CD14-positive monocyte (primary cell): Measurements from ENCODE around the gene TMEM50A. TPM values are rescaled to one million over a fixed set of nuclear protein-coding genes. Genes with fewer than 3 reads are reported as not detected.
"Not testable (repeated sequence)": the region's sequence is repeated elsewhere in the genome, so short reads cannot be mapped to it uniquely, and the experiment has no call there.

Experiments used
- DNase-seq, 3 donors: peaks; one replicate each; pipeline ENCODE4 v3.0.0-alpha.2; 2011 to 2022
- H2AFZ ChIP-seq: 2 replicates; pipeline ENCODE4 v1.6.0; 2012; ENCODE audit warnings: mild to moderate bottlenecking, low read depth, low read length, inconsistent platforms; ENCODE audit not compliant: insufficient read depth, poor library complexity, severe bottlenecking
- H3K27ac ChIP-seq, 2 donors: 1 replicate in 1 of 2; 2 replicates in 1 of 2; pipeline ENCODE4 v1.5.1; 2012 to 2013; ENCODE audit warnings: low read length in 2 of 2, control low read depth in 1 of 2, inconsistent platforms in 1 of 2, low read depth in 1 of 2, mild to moderate bottlenecking in 1 of 2
- H3K27me3 ChIP-seq, 2 donors: one replicate each; pipeline versions ENCODE4 v1.6.0 to v1.6.1; 2011 to 2013; ENCODE audit warnings: low read length in 2 of 2; ENCODE audit not compliant: control insufficient read depth in 2 of 2, insufficient read depth in 2 of 2
- H3K36me3 ChIP-seq, 2 donors: replicated peaks in 1 of 2; 1 replicate in 1 of 2; 2 replicates in 1 of 2; pipeline versions ENCODE4 v1.5.1 to v1.6.1; 2012 to 2013; ENCODE audit warnings: low read length in 2 of 2, control low read depth in 1 of 2, inconsistent platforms in 1 of 2, mild to moderate bottlenecking in 1 of 2; ENCODE audit not compliant: insufficient read depth in 2 of 2, control insufficient read depth in 1 of 2
- H3K4me1 ChIP-seq, 2 donors: 1 replicate in 1 of 2; 2 replicates in 1 of 2; pipeline versions ENCODE4 v1.5.1 to v1.6.1; 2012 to 2013; ENCODE audit warnings: low read length in 2 of 2, control low read depth in 1 of 2, inconsistent platforms in 1 of 2, mild to moderate bottlenecking in 1 of 2, moderate library complexity in 1 of 2; ENCODE audit not compliant: insufficient read depth in 2 of 2, control insufficient read depth in 1 of 2
- H3K4me2 ChIP-seq: replicated peaks from 2 replicates; pipeline ENCODE3; 2012; ENCODE audit warnings: low read length, moderate library complexity, mild to moderate bottlenecking; ENCODE audit not compliant: poor library complexity, severe bottlenecking; ENCODE audit errors: extremely low read depth
- H3K4me3 ChIP-seq, 3 experiments: fragments of 200-600 bp in 1 of 3; sonication (generic) in 1 of 3; replicated peaks in 1 of 3; 1 replicate in 2 of 3; 2 replicates in 1 of 3; pipeline ENCODE4 v1.5.1; 2011 to 2013; ENCODE audit warnings: low read length in 3 of 3, mild to moderate bottlenecking in 3 of 3, control low read depth in 2 of 3, low read depth in 2 of 3, inconsistent platforms in 1 of 3, moderate library complexity in 1 of 3
- H3K79me2 ChIP-seq: 2 replicates; pipeline ENCODE4 v1.6.0; 2012; ENCODE audit warnings: mild to moderate bottlenecking, control low read depth, inconsistent platforms, low read length, moderate library complexity; ENCODE audit not compliant: insufficient read depth
- H3K9ac ChIP-seq: 2 replicates; pipeline ENCODE4 v1.6.0; 2017; ENCODE audit warnings: low read length, mild to moderate bottlenecking; ENCODE audit not compliant: insufficient read depth, poor library complexity, severe bottlenecking
- H3K9me3 ChIP-seq, 2 donors: replicated peaks in 1 of 2; 1 replicate in 1 of 2; 2 replicates in 1 of 2; pipeline versions ENCODE4 v1.5.1 to v1.6.1; 2012 to 2013; ENCODE audit warnings: low read length in 2 of 2, control low read depth in 1 of 2; ENCODE audit not compliant: control insufficient read depth in 1 of 2, insufficient read depth in 1 of 2
- H4K20me1 ChIP-seq: 2 replicates; pipeline ENCODE4 v1.6.0; 2012; ENCODE audit warnings: mild to moderate bottlenecking, low read length, control low read depth, moderate library complexity; ENCODE audit not compliant: insufficient read depth
- H3K27ac Mint-ChIP-seq, 7 donors: one replicate each; pipeline ENCODE4 v1.8.0; 2020; ENCODE audit warnings: mild to moderate bottlenecking in 7 of 7, mixed read lengths in 7 of 7, moderate library complexity in 6 of 7, inconsistent platforms in 2 of 7
- H3K27me3 Mint-ChIP-seq, 3 donors: one replicate each; pipeline ENCODE4 v1.8.0; 2021 to 2022; ENCODE audit warnings: low read depth in 3 of 3, mild to moderate bottlenecking in 3 of 3, mixed read lengths in 3 of 3, moderate library complexity in 3 of 3, inconsistent platforms in 1 of 3
- H3K36me3 Mint-ChIP-seq, 2 donors: one replicate each; pipeline ENCODE4 v1.8.0; 2020; ENCODE audit warnings: mixed read lengths in 2 of 2, inconsistent platforms in 1 of 2, mild to moderate bottlenecking in 1 of 2
- H3K4me1 Mint-ChIP-seq: one replicate; pipeline ENCODE4 v1.8.0; 2020; ENCODE audit warnings: mild to moderate bottlenecking, mixed read lengths
- H3K4me3 Mint-ChIP-seq, 2 donors: one replicate each; pipeline ENCODE4 v1.8.0; 2020; ENCODE audit warnings: mild to moderate bottlenecking in 2 of 2, mixed read lengths in 2 of 2, moderate library complexity in 1 of 2
- H3K9me3 Mint-ChIP-seq, 7 donors: one replicate each; pipeline ENCODE4 v1.8.0; 2020 to 2022; ENCODE audit warnings: mixed read lengths in 7 of 7, mild to moderate bottlenecking in 6 of 7, moderate library complexity in 6 of 7, inconsistent platforms in 2 of 7
- WGBS: methylation state at CpG from one replicate; pipeline ENCODE4 v1.1.5; 2013; ENCODE audit warnings: missing lambda C conversion rate; ENCODE audit not compliant: insufficient coverage; 5-methylcytosine and 5-hydroxymethylcytosine counted together
- intact Hi-C, 2 donors: fragments of 100-400 bp; cut with micrococcal nuclease; formaldehyde crosslinking; loops; one replicate each; pipeline versions ENCODE4 v1.15.0 to v1.15.1; 2023
- polyA plus RNA-seq, 3 donors: library from polyadenylated mRNA; depleted of rRNA in 1 of 3; unstranded in 2 of 3; stranded (reverse) in 1 of 3; fragments of 300-500 nt in 2 of 3; fragments of >200 nt in 1 of 3; fragmentation: Illumina TruSeq in 2 of 3; gene quantifications; 1 replicate in 2 of 3; 2 replicates in 1 of 3; pipeline ENCODE4 v1.2.3, GENCODE V29; 2012 to 2021
- TF ChIP-seq, protein P1 (sequence below): fragments of 200-600 bp; IDR thresholded peaks from one replicate; pipeline ENCODE4 v1.8.0; 2022; ENCODE audit warnings: antibody characterized with exemption, mild to moderate bottlenecking

The TMEM50A gene
- polyA plus RNA-seq, 3 donors, result 61.1 to 305 (median 277) TPM

- not testable (repeated sequence) for H3K4me1 ChIP-seq, H3K4me2 ChIP-seq, H3K4me3 ChIP-seq, H3K4me1 Mint-ChIP-seq, H3K9me3 ChIP-seq, H3K27me3 Mint-ChIP-seq, H3K27me3 ChIP-seq, DNase-seq, H3K27ac Mint-ChIP-seq, H3K27ac ChIP-seq, H2AFZ ChIP-seq, H3K79me2 ChIP-seq, H4K20me1 ChIP-seq, H3K36me3 Mint-ChIP-seq, H3K36me3 ChIP-seq, H3K4me3 Mint-ChIP-seq, H3K9ac ChIP-seq, H3K9me3 Mint-ChIP-seq
- no CpG with 5 or more reads among the region's 2 CpGs for WGBS
- intact Hi-C loops, result loop anchor here in 1 of 2 donors (10.0 kb wide), 1 partner anchor 87 kb away; no protein-coding TSS in a partner anchor
Observed at GRCh38 chr1:25398079-25398478, 59.9 kb downstream of the TMEM50A start.

GRCh38 chr1:25402947-25403803 is 65.0 kb downstream of the TMEM50A start:
- H3K27ac ChIP-seq, H3K4me1 ChIP-seq, H3K9me3 ChIP-seq, H2AFZ ChIP-seq, H4K20me1 ChIP-seq, H3K36me3 ChIP-seq, H3K9me3 Mint-ChIP-seq, DNase-seq, H3K4me1 Mint-ChIP-seq, H3K27me3 Mint-ChIP-seq, H3K79me2 ChIP-seq, H3K27ac Mint-ChIP-seq, H3K27me3 ChIP-seq, intact Hi-C loops, H3K4me3 Mint-ChIP-seq, H3K4me3 ChIP-seq, H3K36me3 Mint-ChIP-seq, H3K4me2 ChIP-seq, H3K9ac ChIP-seq: not testable (repeated sequence)
- TF ChIP-seq, protein P1, sequence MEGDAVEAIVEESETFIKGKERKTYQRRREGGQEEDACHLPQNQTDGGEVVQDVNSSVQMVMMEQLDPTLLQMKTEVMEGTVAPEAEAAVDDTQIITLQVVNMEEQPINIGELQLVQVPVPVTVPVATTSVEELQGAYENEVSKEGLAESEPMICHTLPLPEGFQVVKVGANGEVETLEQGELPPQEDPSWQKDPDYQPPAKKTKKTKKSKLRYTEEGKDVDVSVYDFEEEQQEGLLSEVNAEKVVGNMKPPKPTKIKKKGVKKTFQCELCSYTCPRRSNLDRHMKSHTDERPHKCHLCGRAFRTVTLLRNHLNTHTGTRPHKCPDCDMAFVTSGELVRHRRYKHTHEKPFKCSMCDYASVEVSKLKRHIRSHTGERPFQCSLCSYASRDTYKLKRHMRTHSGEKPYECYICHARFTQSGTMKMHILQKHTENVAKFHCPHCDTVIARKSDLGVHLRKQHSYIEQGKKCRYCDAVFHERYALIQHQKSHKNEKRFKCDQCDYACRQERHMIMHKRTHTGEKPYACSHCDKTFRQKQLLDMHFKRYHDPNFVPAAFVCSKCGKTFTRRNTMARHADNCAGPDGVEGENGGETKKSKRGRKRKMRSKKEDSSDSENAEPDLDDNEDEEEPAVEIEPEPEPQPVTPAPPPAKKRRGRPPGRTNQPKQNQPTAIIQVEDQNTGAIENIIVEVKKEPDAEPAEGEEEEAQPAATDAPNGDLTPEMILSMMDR, result peak; percentile 53
- WGBS, result 0% methylated on average over 1 of the region's 8 CpGs

- H3K27ac Mint-ChIP-seq, H3K4me2 ChIP-seq, H3K4me3 Mint-ChIP-seq, H3K79me2 ChIP-seq, H3K4me1 ChIP-seq, H4K20me1 ChIP-seq, H3K27ac ChIP-seq, H3K4me3 ChIP-seq, H3K27me3 Mint-ChIP-seq, H3K36me3 Mint-ChIP-seq, intact Hi-C loops, DNase-seq, H2AFZ ChIP-seq, H3K27me3 ChIP-seq, H3K9me3 Mint-ChIP-seq, H3K4me1 Mint-ChIP-seq, H3K36me3 ChIP-seq, H3K9me3 ChIP-seq, H3K9ac ChIP-seq: not testable (repeated sequence)
- no CpG with 5 or more reads among the region's 12 CpGs for WGBS
Observed at GRCh38 chr1:25405731-25406305, 67.7 kb downstream of the TMEM50A start.
